MM.1S (cell line): ENCODE data around the gene PASK.

Experiments used
- CTCF ChIP-seq: fragments of 300-600 bp; sonication (generic); IDR thresholded peaks from 2 replicates; pipeline ENCODE4 v1.5.1; 2016; ENCODE audit warnings: antibody characterized with exemption, low read length, mixed read lengths
- EZH2 ChIP-seq: fragments of 300-600 bp; sonication (generic); optimal IDR thresholded peaks from 2 replicates; pipeline ENCODE3; 2017; ENCODE audit warnings: low read depth, mild to moderate bottlenecking, antibody characterized with exemption, low read length, mixed read lengths

DNA sequence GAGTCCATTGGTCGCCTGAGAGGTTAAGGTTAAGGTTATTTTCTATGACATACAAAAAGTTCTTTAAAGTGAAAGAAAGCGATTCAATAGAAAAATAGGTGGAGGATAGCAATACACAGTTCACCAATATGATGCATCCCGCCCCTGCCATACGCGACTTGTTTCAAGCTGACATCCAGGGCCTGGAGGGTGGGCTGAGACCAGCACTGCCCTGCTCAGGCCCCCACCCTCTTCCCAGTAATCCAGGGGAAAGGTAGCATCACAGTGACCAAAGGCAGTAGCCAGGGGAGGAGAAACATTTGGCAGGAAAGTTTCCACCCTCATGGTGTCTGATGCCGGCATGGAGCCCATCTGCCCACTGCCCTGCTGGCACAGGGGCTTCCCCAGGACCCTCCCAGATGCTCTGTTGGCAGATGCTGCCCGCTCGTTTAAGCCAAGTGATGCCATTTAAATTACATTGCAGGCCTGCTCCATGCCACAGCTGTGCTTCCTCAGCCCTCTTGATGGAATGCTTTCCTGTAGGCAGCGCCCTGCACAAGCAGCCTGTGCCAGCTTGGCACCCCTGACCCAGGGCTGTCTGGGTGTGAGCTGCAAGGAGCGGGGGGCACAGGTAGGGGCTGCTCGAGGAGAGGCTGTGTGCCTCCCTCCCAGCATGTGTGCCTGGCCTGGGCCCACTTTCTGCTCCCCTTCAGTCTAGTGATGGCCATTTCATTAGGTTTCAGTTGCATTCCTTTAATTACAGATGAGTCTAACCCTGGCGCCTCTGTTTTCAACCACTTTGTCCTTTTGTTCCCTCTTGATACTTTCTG lies 28.5 kb upstream of the PASK start:
- TF ChIP-seq CTCF (no peak), EZH2 (no peak)
